ENCODE data around the gene DUOXA2. TPM values are rescaled to one million over a fixed set of nuclear protein-coding genes. Genes with fewer than 3 reads are reported as not detected.
A peak's percentile ranks its signal among the peaks of the same experiment; 100 is the strongest.

The DUOXA2 gene
- total and polyA plus RNA-seq, 4 donors, result 0.13 TPM; not detected in 3

- intact Hi-C loops (cut with DNase I), result no loop called here
- Histone ChIP-seq H3K27me3 (ENCODE audit: control insufficient read depth in 1 of 2, insufficient read depth in 2 of 2, low read length in 1 of 2) (no peaks in the 10 kb centered on the region), H3K27ac (ENCODE audit: low read depth in 1 of 2, low read length in 2 of 2) (no peak overlapping the region), H3K4me1 (ENCODE audit: control insufficient read depth in 1 of 2, insufficient read depth in 2 of 2, low read length in 2 of 2) (no peaks in the 10 kb centered on the region), H3K4me3 (ENCODE audit: low read length in 2 of 2) (no peak overlapping the region), H3K9me3 (ENCODE audit: control insufficient read depth, low read length) (no peaks in the 10 kb centered on the region), H3K36me3 (ENCODE audit: control insufficient read depth in 1 of 2, insufficient read depth in 2 of 2, low read length in 1 of 2) (no peaks in the 10 kb centered on the region)
- peak; percentile 24 for ATAC-seq (ENCODE audit: low FRiP score)
- 1% methylated on average over 58 of the region's 58 CpGs for WGBS, 2 donors
- DNase-seq, result peak in 1 of 2 donors; percentile 65
Observed at GRCh38 chr15:45112591-45113379, 1.3 kb upstream of the DUOXA2 start.

GRCh38 chr15:45113380-45113990 is 641 bp upstream of the DUOXA2 start:
- H3K36me3 ChIP-seq (ENCODE audit: control insufficient read depth in 1 of 2, insufficient read depth in 2 of 2, low read length in 1 of 2), result no peaks in the 10 kb centered on the region
- WGBS, 2 donors, result 6 to 9% methylated on average over 14 of the region's 14 CpGs
- H3K4me3 ChIP-seq (ENCODE audit: low read length in 2 of 2), result no peak overlapping the region
- DNase-seq (peak in 1 of 2 donors; percentile 33), ATAC-seq (ENCODE audit: low FRiP score) (no peak)
- intact Hi-C loops (cut with DNase I), result no loop called here
- no peak overlapping the region for H3K27ac ChIP-seq (ENCODE audit: low read depth in 1 of 2, low read length in 2 of 2)
- H3K4me1 ChIP-seq (ENCODE audit: control insufficient read depth in 1 of 2, insufficient read depth in 2 of 2, low read length in 2 of 2), result no peaks in the 10 kb centered on the region
- no peaks in the 10 kb centered on the region for H3K27me3 ChIP-seq (ENCODE audit: control insufficient read depth in 1 of 2, insufficient read depth in 2 of 2, low read length in 1 of 2)
- no peaks in the 10 kb centered on the region for H3K9me3 ChIP-seq (ENCODE audit: control insufficient read depth, low read length)

GRCh38 chr15:45114751-45115085 is 592 bp downstream of the DUOXA2 start:
- H3K27me3 ChIP-seq (ENCODE audit: control insufficient read depth in 1 of 2, insufficient read depth in 2 of 2, low read length in 1 of 2), result no peaks in the 10 kb centered on the region
- 9 to 15% methylated on average over 2 of the region's 2 CpGs for WGBS, 2 donors
- DNase-seq, result no peak
- no peaks in the 10 kb centered on the region for H3K9me3 ChIP-seq (ENCODE audit: control insufficient read depth, low read length)
- intact Hi-C loops (cut with DNase I), result no loop called here
- no peaks in the 10 kb centered on the region for H3K36me3 ChIP-seq (ENCODE audit: control insufficient read depth in 1 of 2, insufficient read depth in 2 of 2, low read length in 1 of 2)
- H3K27ac ChIP-seq (ENCODE audit: low read depth in 1 of 2, low read length in 2 of 2), result no peak overlapping the region
- no peaks in the 10 kb centered on the region for H3K4me1 ChIP-seq (ENCODE audit: control insufficient read depth in 1 of 2, insufficient read depth in 2 of 2, low read length in 2 of 2)
- H3K4me3 ChIP-seq (ENCODE audit: low read length in 2 of 2), result no peak overlapping the region
- no peak for ATAC-seq (ENCODE audit: low FRiP score)

GRCh38 chr15:45115312-45115820 is 1.2 kb downstream of the DUOXA2 start:
- intact Hi-C loops (cut with DNase I), result no loop called here
- Histone ChIP-seq H3K4me3 (ENCODE audit: low read length in 2 of 2) (no peak overlapping the region), H3K4me1 (ENCODE audit: control insufficient read depth in 1 of 2, insufficient read depth in 2 of 2, low read length in 2 of 2) (no peaks in the 10 kb centered on the region), H3K9me3 (ENCODE audit: control insufficient read depth, low read length) (no peaks in the 10 kb centered on the region), H3K27ac (ENCODE audit: low read depth in 1 of 2, low read length in 2 of 2) (no peak overlapping the region), H3K36me3 (ENCODE audit: control insufficient read depth in 1 of 2, insufficient read depth in 2 of 2, low read length in 1 of 2) (no peaks in the 10 kb centered on the region), H3K27me3 (ENCODE audit: control insufficient read depth in 1 of 2, insufficient read depth in 2 of 2, low read length in 1 of 2) (no peaks in the 10 kb centered on the region)
- 77 to 78% methylated on average over 7 of the region's 7 CpGs for WGBS, 2 donors
- peak in 1 of 2 donors; percentile 49 for DNase-seq
- no peak for ATAC-seq (ENCODE audit: low FRiP score)

- WGBS, 2 donors, result 32 to 35% methylated on average over 19 of the region's 19 CpGs
- H3K27me3 ChIP-seq (ENCODE audit: control insufficient read depth in 1 of 2, insufficient read depth in 2 of 2, low read length in 1 of 2), result no peaks in the 10 kb centered on the region
- intact Hi-C loops (cut with DNase I), result no loop called here
- no peak overlapping the region for H3K4me3 ChIP-seq (ENCODE audit: low read length in 2 of 2)
- H3K4me1 ChIP-seq (ENCODE audit: control insufficient read depth in 1 of 2, insufficient read depth in 2 of 2, low read length in 2 of 2), result no peaks in the 10 kb centered on the region
- ATAC-seq (ENCODE audit: low FRiP score), result no peak
- H3K9me3 ChIP-seq (ENCODE audit: control insufficient read depth, low read length), result no peaks in the 10 kb centered on the region
- H3K27ac ChIP-seq (ENCODE audit: low read depth in 1 of 2, low read length in 2 of 2), result no peak overlapping the region
- H3K36me3 ChIP-seq (ENCODE audit: control insufficient read depth in 1 of 2, insufficient read depth in 2 of 2, low read length in 1 of 2), result no peaks in the 10 kb centered on the region
- DNase-seq, result peak in 1 of 2 donors; percentile 70
Observed at GRCh38 chr15:45116006-45116481, 1.9 kb downstream of the DUOXA2 start.

GRCh38 chr15:45116482-45117307 is 2.6 kb downstream of the DUOXA2 start:
- Histone ChIP-seq H3K4me1 (ENCODE audit: control insufficient read depth in 1 of 2, insufficient read depth in 2 of 2, low read length in 2 of 2) (no peaks in the 10 kb centered on the region), H3K27me3 (ENCODE audit: control insufficient read depth in 1 of 2, insufficient read depth in 2 of 2, low read length in 1 of 2) (no peaks in the 10 kb centered on the region), H3K36me3 (ENCODE audit: control insufficient read depth in 1 of 2, insufficient read depth in 2 of 2, low read length in 1 of 2) (no peaks in the 10 kb centered on the region), H3K4me3 (ENCODE audit: low read length in 2 of 2) (no peak overlapping the region), H3K27ac (ENCODE audit: low read depth in 1 of 2, low read length in 2 of 2) (no peak overlapping the region), H3K9me3 (ENCODE audit: control insufficient read depth, low read length) (no peaks in the 10 kb centered on the region)
- intact Hi-C loops (cut with DNase I), result no loop called here
- 7% methylated on average over 65 of the region's 65 CpGs for WGBS, 2 donors
- DNase-seq (peak in 1 of 2 donors; percentile 76), ATAC-seq (ENCODE audit: low FRiP score) (no peak)

GRCh38 chr15:45117308-45118130 is 3.4 kb downstream of the DUOXA2 start:
- Histone ChIP-seq H3K27me3 (ENCODE audit: control insufficient read depth in 1 of 2, insufficient read depth in 2 of 2, low read length in 1 of 2) (no peaks in the 10 kb centered on the region), H3K4me1 (ENCODE audit: control insufficient read depth in 1 of 2, insufficient read depth in 2 of 2, low read length in 2 of 2) (no peaks in the 10 kb centered on the region), H3K27ac (ENCODE audit: low read depth in 1 of 2, low read length in 2 of 2) (no peak overlapping the region), H3K36me3 (ENCODE audit: control insufficient read depth in 1 of 2, insufficient read depth in 2 of 2, low read length in 1 of 2) (no peaks in the 10 kb centered on the region), H3K4me3 (ENCODE audit: low read length in 2 of 2) (no peak overlapping the region), H3K9me3 (ENCODE audit: control insufficient read depth, low read length) (no peaks in the 10 kb centered on the region)
- ATAC-seq (ENCODE audit: low FRiP score), result peak; percentile 13
- intact Hi-C loops (cut with DNase I), result no loop called here
- peak in 1 of 2 donors; percentile 65 for DNase-seq
- 26 to 31% methylated on average over 30 to 33 of the region's 33 CpGs for WGBS, 2 donors

- H3K27ac ChIP-seq (ENCODE audit: low read depth in 1 of 2, low read length in 2 of 2), result no peak overlapping the region
- H3K9me3 ChIP-seq (ENCODE audit: control insufficient read depth, low read length), result no peaks in the 10 kb centered on the region
- H3K4me3 ChIP-seq (ENCODE audit: low read length in 2 of 2), result no peak overlapping the region
- ATAC-seq (ENCODE audit: low FRiP score) (peak; percentile 94), DNase-seq (peak; percentile 90 to 93)
- intact Hi-C loops (cut with DNase I), result no loop called here
- 0 to 1% methylated on average over 14 of the region's 14 CpGs for WGBS, 2 donors
- H3K27me3 ChIP-seq (ENCODE audit: control insufficient read depth in 1 of 2, insufficient read depth in 2 of 2, low read length in 1 of 2), result no peaks in the 10 kb centered on the region
- no peaks in the 10 kb centered on the region for H3K4me1 ChIP-seq (ENCODE audit: control insufficient read depth in 1 of 2, insufficient read depth in 2 of 2, low read length in 2 of 2)
- H3K36me3 ChIP-seq (ENCODE audit: control insufficient read depth in 1 of 2, insufficient read depth in 2 of 2, low read length in 1 of 2), result no peaks in the 10 kb centered on the region
Observed at GRCh38 chr15:45118131-45118588, 4.0 kb downstream of the DUOXA2 start.
